ENCODE results near the gene HGFAC. TPM values are rescaled to one million over a fixed set of nuclear protein-coding genes. Genes with fewer than 3 reads are reported as not detected.

Gene HGFAC
- total RNA-seq, 3 donors from 2014 or later (not counting 1 experiment from before 2014, with no cell fraction given): 0.43 to 0.54 TPM; not detected in 1

- 75% methylated on average over 23 of the region's 25 CpGs for WGBS (ENCODE audit: insufficient coverage)
- Mint-ChIP-seq H3K36me3 (no peaks in the 10 kb centered on the region), H3K27me3 (ENCODE audit: low read depth in 2 of 2) (peaks cover 0 to 2% of the 10 kb centered on the region in 2 donors), H3K9me3 (no peaks in the 10 kb centered on the region), H3K4me3 (peak overlapping the region; percentile 93), H3K27ac (peak overlapping the region; percentile 74 to 79), H3K4me1 (peaks cover 24 to 46% of the 10 kb centered on the region in 2 donors)
- TF ChIP-seq CTCF (IDR thresholded peaks at IDR 0.05): no peak
- Histone ChIP-seq H3K27me3 (ENCODE audit: control insufficient read depth, insufficient read depth, low read length) (no peaks in the 10 kb centered on the region), H3K27ac (ENCODE audit: low read length) (peak overlapping the region; percentile 48), H3K36me3 (ENCODE audit: control insufficient read depth, insufficient read depth, low read length) (no peaks in the 10 kb centered on the region), H3K4me3 (ENCODE audit: low read length) (peak overlapping the region; percentile 29), H3K9me3 (ENCODE audit: control insufficient read depth, insufficient read depth, low read length) (no peaks in the 10 kb centered on the region), H3K4me1 (ENCODE audit: control insufficient read depth, insufficient read depth, low read length) (peaks cover 63% of the 10 kb centered on the region)
- no peak for DNase-seq
- intact Hi-C loops (cut with micrococcal nuclease): no loop called here
- peak; percentile 1 to 9 (median 6) for ATAC-seq
Measured at GRCh38 chr4:3485886-3486540, 44.2 kb downstream of the HGFAC start.

GRCh38 chr4:3486541-3487540, 45.1 kb downstream of the HGFAC start:
- H3K9me3 ChIP-seq (ENCODE audit: control insufficient read depth, insufficient read depth, low read length): no peaks in the 10 kb centered on the region
- H3K36me3 ChIP-seq (ENCODE audit: control insufficient read depth, insufficient read depth, low read length): no peaks in the 10 kb centered on the region
- Mint-ChIP-seq H3K27me3 (ENCODE audit: low read depth in 2 of 2) (peaks cover 0 to 4% of the 10 kb centered on the region in 2 donors), H3K27ac (peak overlapping the region; percentile 74 to 79), H3K4me1 (peaks cover 24 to 43% of the 10 kb centered on the region in 2 donors), H3K9me3 (no peaks in the 10 kb centered on the region), H3K4me3 (peak overlapping the region; percentile 93), H3K36me3 (no peaks in the 10 kb centered on the region)
- peak overlapping the region; percentile 29 for H3K4me3 ChIP-seq (ENCODE audit: low read length)
- WGBS (ENCODE audit: insufficient coverage): 63% methylated on average over 25 of the region's 25 CpGs
- intact Hi-C loops (cut with micrococcal nuclease): no loop called here
- H3K4me1 ChIP-seq (ENCODE audit: control insufficient read depth, insufficient read depth, low read length): peaks cover 63% of the 10 kb centered on the region
- H3K27me3 ChIP-seq (ENCODE audit: control insufficient read depth, insufficient read depth, low read length): no peaks in the 10 kb centered on the region
- no peak for TF ChIP-seq CTCF (IDR thresholded peaks at IDR 0.05)
- H3K27ac ChIP-seq (ENCODE audit: low read length): peak overlapping the region; percentile 2
- peak; percentile 9 to 19 (median 19) for ATAC-seq
- DNase-seq: no peak

GRCh38 chr4:3487861-3488260, 46.1 kb downstream of the HGFAC start:
- no peak overlapping the region for H3K4me3 Mint-ChIP-seq
- WGBS (ENCODE audit: insufficient coverage): 64% methylated on average over 7 of the region's 7 CpGs
- Histone ChIP-seq H3K27me3 (ENCODE audit: control insufficient read depth, insufficient read depth, low read length) (no peaks in the 10 kb centered on the region), H3K4me3 (ENCODE audit: low read length) (no peak overlapping the region), H3K9me3 (ENCODE audit: control insufficient read depth, insufficient read depth, low read length) (no peaks in the 10 kb centered on the region), H3K27ac (ENCODE audit: low read length) (no peak overlapping the region), H3K4me1 (ENCODE audit: control insufficient read depth, insufficient read depth, low read length) (peaks cover 63% of the 10 kb centered on the region), H3K36me3 (ENCODE audit: control insufficient read depth, insufficient read depth, low read length) (no peaks in the 10 kb centered on the region)
- H3K9me3 Mint-ChIP-seq: no peaks in the 10 kb centered on the region
- DNase-seq (no peak), ATAC-seq (no peak)
- H3K27ac Mint-ChIP-seq: peak overlapping the region in 1 of 2 donors; percentile 63
- H3K27me3 Mint-ChIP-seq (ENCODE audit: low read depth in 2 of 2): peaks cover 0 to 4% of the 10 kb centered on the region in 2 donors
- no peaks in the 10 kb centered on the region for H3K36me3 Mint-ChIP-seq
- H3K4me1 Mint-ChIP-seq: peaks cover 24 to 43% of the 10 kb centered on the region in 2 donors
- intact Hi-C loops (cut with micrococcal nuclease): no loop called here
- no peak for TF ChIP-seq CTCF (IDR thresholded peaks at IDR 0.05)

All from natural killer cell (primary cell).